ENCODE results near the gene DNAAF3. TPM values are rescaled to one million over a fixed set of nuclear protein-coding genes. Genes with fewer than 3 reads are reported as not detected.
"Not testable (repeated sequence)": the region's sequence is repeated elsewhere in the genome, so short reads cannot be mapped to it uniquely, and the experiment has no call there.

The DNAAF3 gene
- total RNA-seq, 4 donors from 2014 or later = 3.3 to 9.1 (median 5.5) TPM

DNA sequence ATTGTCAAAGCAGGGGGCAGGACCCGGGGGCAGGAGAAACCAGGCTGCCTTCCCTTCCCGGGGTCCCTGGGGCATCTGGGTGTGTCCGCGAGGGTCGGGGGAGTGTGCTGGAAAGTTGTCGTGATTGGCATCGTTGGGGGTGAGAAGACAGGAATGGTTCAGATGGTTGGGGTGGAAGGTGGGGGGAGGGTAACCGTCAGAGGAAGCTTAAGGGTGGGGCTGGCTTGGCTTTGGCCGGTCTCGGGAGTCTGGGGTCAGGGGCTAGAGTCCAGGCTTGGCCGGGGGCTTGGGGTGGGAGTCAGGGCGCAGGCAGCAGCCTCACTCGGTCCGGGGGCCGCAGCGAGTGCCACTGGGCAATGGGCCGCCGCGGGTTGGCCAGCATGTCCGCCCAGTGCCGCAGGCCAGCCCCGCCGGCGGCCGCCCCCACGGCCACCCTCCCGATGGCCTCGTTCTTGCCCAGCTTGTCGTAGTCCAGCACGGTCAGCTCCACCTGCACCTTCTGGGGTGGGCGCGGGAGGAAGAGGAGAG, 6.8 kb upstream of the DNAAF3 start:
- DNase-seq = no peak
- peaks cover 52% of the 10 kb centered on the region for H3K27me3 ChIP-seq
- peak overlapping the region in 1 of 3 donors; percentile 26 for H3K4me3 ChIP-seq (replicated peaks in 1 of 3)
- no peaks in the 10 kb centered on the region for H3K36me3 ChIP-seq
- H3K4me1 ChIP-seq = peaks cover 7 to 11% of the 10 kb centered on the region in 2 donors
- 1 to 3% methylated on average over 12 to 14 of the region's 32 CpGs for WGBS, 2 donors
- H3K9me3 ChIP-seq = no peaks in the 10 kb centered on the region
- intact Hi-C loops (cut with DNase I) = no loop called here
- no peak overlapping the region for H3K27ac ChIP-seq
- no peak for TF ChIP-seq POLR2A (IDR thresholded peaks at IDR 0.05)
- TF ChIP-seq, protein P1, sequence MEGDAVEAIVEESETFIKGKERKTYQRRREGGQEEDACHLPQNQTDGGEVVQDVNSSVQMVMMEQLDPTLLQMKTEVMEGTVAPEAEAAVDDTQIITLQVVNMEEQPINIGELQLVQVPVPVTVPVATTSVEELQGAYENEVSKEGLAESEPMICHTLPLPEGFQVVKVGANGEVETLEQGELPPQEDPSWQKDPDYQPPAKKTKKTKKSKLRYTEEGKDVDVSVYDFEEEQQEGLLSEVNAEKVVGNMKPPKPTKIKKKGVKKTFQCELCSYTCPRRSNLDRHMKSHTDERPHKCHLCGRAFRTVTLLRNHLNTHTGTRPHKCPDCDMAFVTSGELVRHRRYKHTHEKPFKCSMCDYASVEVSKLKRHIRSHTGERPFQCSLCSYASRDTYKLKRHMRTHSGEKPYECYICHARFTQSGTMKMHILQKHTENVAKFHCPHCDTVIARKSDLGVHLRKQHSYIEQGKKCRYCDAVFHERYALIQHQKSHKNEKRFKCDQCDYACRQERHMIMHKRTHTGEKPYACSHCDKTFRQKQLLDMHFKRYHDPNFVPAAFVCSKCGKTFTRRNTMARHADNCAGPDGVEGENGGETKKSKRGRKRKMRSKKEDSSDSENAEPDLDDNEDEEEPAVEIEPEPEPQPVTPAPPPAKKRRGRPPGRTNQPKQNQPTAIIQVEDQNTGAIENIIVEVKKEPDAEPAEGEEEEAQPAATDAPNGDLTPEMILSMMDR (IDR thresholded peaks at IDR 0.05) = no peak

DNA sequence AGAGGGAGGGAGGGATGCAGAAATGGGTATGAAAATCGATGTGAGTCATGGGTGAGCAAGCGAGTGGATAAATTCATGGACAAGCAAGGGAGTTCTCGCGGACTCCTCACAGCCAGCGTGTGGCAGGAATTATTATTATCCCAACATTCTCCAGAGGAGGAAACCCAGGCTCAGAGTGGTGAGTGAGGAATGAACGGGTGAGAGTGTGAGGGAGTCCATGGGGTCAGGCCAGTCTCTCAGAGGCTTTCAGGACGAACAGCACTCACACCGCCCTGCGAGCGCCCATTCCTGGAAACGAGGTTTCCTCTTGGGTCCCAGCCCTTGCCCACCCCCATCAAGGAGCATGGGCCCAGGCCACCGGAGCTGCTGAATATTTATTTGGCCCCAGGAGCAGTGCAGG, 6.3 kb upstream of the DNAAF3 start:
- TF ChIP-seq, protein P1 (IDR thresholded peaks at IDR 0.05) = no peak
- TF ChIP-seq POLR2A (IDR thresholded peaks at IDR 0.05) = no peak
- intact Hi-C loops (cut with DNase I) = no loop called here
- DNase-seq = no peak
- Histone ChIP-seq H3K27me3 (peaks cover 47% of the 10 kb centered on the region), H3K9me3 (no peaks in the 10 kb centered on the region), H3K4me1 (peaks cover 7 to 11% of the 10 kb centered on the region in 2 donors), H3K27ac (no peak overlapping the region), H3K36me3 (no peaks in the 10 kb centered on the region), H3K4me3 (replicated peaks in 1 of 3) (no peak overlapping the region)
- 12 to 22% methylated on average over 8 to 12 of the region's 12 CpGs for WGBS, 2 donors

DNA sequence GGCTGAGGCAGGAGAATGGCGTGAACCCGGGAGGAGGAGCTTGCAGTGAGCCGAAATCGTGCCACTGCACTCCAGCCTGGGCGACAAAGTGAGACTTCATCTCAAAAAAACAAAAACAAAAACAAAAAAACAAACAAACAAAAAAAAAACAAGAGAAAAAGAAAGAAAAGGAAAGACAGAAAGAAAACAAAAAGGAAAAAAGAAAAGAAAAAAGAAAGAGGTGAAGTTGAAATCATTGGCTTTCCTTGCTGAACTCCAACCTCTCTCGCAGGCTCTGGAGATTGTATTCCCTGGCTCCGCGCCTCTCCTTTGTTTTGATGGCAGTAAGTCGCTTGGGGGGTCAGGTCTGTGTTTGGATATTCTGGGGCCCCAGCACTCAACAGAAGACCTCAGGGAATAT, 5.9 kb upstream of the DNAAF3 start:
- H3K4me3 ChIP-seq (replicated peaks in 1 of 3); intact Hi-C loops (cut with DNase I); DNase-seq; H3K27ac ChIP-seq; H3K36me3 ChIP-seq; H3K9me3 ChIP-seq: not testable (repeated sequence)
- H3K4me1 ChIP-seq = peaks cover 10 to 12% of the 10 kb centered on the region in 2 donors
- 53 to 55% methylated on average over 9 of the region's 9 CpGs for WGBS, 2 donors
- peaks cover 42% of the 10 kb centered on the region for H3K27me3 ChIP-seq

DNA sequence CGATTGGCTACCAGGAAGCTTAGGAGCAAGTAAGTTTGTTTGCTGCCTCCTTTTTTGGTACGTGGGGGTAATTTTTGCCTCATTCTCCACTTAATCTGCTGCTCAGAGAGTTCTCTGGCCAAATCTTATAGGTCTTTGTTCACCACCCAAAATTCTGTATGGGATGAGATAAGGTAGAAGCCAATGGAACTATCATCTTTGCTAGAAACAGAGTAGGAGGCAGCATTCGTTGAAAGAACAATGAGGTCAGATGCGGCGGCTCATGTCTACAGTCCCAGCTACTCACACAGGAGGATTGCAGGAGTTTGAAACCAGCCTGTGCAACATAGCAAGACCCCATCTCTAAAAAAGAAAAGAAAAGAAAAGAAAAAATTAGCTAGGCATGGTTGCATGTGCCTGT, 5.0 kb upstream of the DNAAF3 start:
- H3K4me1 ChIP-seq = peaks cover 15 to 17% of the 10 kb centered on the region in 2 donors
- H3K27ac ChIP-seq = no peak overlapping the region
- H3K27me3 ChIP-seq = peaks cover 36% of the 10 kb centered on the region
- intact Hi-C loops (cut with DNase I) = no loop called here
- H3K4me3 ChIP-seq (replicated peaks in 1 of 3) = no peak overlapping the region
- H3K9me3 ChIP-seq = no peaks in the 10 kb centered on the region
- H3K36me3 ChIP-seq = no peaks in the 10 kb centered on the region
- WGBS, 2 donors = 79 to 83% methylated on average over 5 of the region's 5 CpGs
- TF ChIP-seq, protein P1 (IDR thresholded peaks at IDR 0.05) = no peak
- TF ChIP-seq POLR2A (IDR thresholded peaks at IDR 0.05) = no peak
- no peak for DNase-seq

DNA sequence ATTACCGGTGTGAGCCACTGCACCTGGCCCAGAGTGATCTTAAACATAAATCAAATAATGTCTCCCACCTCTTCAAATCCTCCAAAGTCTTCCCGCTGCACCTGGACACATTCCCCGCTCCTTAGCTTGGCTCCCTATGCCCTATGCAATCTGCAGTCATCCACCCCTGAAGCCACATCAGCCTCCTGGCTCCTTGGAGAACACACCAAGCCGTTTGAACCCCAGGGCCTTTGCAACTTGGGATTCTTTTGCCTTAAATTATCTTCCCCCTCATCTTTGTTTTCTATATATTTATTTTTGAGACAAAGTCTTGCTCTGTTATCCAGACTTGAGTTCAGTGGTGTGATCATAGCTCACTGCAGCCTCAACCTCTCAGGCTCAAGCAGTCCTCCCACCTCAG, 2.7 kb upstream of the DNAAF3 start:
- intact Hi-C loops (cut with DNase I) = no loop called here
- WGBS, 2 donors = 60 to 70% methylated on average over 4 of the region's 4 CpGs
- TF ChIP-seq, protein P1 (IDR thresholded peaks at IDR 0.05) = no peak
- TF ChIP-seq POLR2A (IDR thresholded peaks at IDR 0.05) = no peak
- peaks cover 16% of the 10 kb centered on the region for H3K27me3 ChIP-seq
- H3K36me3 ChIP-seq = no peaks in the 10 kb centered on the region
- no peaks in the 10 kb centered on the region for H3K9me3 ChIP-seq
- H3K4me1 ChIP-seq = peaks cover 15 to 17% of the 10 kb centered on the region in 2 donors
- H3K4me3 ChIP-seq (replicated peaks in 1 of 3) = no peak overlapping the region
- H3K27ac ChIP-seq = no peak overlapping the region
- DNase-seq = no peak
